Stimulated activated CD4-positive, alpha-beta T cell treated with anti-CD3 and anti-CD28 coated beads, Interleukin-12 subunit alpha, Interleukin-12 subunit beta, amount 100 ng/mL, for 4 hours (primary cell): Measurements from ENCODE around the gene ABHD16A.
"Not testable (repeated sequence)": the region's sequence is repeated elsewhere in the genome, so short reads cannot be mapped to it uniquely, and the experiment has no call there.

ENCODE experiments used
- DNase-seq: peaks from one replicate; pipeline ENCODE4 v3.0.0-alpha.2; 2020

Gene ABHD16A

DNA sequence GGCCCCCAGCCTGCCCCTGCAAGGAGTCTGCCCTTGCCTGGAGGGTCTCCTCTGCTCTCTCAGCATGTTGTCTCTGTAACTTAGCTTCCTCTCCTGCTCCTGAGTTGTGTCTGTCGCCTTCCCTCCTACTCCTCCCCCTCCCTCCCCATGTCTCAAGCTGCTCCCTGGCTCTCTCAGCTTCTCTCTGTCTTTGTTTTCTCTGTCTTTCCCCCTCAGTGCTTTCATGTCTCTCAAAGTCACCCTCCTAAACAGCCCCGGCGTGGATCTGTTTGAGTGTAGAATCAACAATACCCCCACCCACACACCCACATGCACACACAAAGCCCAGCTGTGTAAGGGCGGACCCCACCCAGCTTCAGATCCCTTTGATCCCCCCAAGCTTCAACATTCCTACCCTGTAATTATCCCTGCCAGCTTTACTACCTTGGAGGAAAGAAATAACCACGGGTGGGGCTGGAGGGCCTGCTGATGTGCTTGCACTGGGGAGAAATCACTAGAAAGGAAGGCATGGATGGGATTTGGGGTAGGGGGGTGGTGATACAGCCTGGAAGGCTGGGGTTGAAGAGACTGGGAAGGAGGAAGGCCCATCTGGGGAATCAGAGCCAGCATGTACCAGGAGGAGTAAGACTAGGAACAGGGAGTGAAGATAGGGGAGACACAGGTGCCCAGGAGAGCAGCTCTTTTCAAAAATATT lies 11.0 kb upstream of the ABHD16A start:
- DNase-seq = no peak

DNA sequence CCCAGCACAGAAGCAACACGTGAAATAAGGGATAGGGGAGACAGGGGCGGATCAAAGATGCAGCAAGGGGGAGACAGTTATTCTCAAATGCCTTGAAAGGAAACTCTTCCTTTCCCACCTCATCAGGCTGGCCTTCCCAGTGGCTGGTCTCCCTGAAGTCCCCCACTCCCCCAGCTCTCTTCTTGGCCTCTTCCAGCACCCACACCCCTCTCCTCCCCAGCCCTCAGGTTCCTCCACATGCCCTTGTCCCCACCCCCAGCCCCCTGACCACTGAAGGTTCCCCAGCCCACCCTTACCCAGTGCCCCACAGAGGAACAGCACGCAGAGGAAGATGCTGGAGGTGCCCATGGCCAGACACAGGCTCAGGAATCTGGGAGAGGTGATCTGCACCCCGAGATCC lies 10.3 kb upstream of the ABHD16A start:
- no peak for DNase-seq

DNA sequence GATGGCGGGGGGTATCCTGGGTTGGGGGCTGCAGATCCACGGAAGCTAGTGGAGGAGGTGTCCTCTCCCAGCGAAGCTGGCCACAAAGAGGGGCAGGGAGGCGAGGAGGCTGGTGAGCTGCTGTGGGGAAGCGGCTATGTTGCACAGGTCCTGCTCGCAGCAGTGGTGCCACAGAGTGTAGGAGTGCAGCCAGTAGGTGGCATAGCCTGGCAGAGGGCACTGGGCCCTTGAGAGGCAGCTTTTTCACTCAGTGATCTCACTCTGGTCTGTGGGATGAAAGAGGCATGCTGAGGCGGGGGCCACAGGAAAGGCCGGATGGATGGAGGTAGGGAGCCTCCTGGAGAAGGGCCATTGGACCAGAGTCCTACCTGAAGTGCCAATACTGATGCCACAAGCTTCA lies 9.2 kb upstream of the ABHD16A start:
- no peak for DNase-seq

DNA sequence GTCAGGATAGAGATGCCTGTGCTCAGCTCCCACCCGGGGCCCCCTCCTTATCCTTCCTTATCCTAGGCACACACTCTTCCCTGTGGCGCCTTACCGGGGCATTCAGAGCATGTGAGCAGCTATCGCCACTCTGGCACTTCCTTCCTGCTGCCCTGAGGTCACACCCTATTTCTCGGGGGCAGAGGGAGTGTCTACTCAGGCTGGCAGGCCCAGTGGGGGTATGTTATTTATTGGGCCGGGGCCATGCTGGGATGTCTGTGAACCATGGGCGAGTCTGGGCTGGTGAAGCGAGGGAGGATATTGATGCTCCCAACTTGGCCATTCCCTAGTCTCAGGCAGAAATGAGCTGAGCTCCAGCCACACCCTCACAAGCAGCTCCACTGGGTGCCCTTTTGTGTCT lies 8.1 kb upstream of the ABHD16A start:
- no peak for DNase-seq

DNA sequence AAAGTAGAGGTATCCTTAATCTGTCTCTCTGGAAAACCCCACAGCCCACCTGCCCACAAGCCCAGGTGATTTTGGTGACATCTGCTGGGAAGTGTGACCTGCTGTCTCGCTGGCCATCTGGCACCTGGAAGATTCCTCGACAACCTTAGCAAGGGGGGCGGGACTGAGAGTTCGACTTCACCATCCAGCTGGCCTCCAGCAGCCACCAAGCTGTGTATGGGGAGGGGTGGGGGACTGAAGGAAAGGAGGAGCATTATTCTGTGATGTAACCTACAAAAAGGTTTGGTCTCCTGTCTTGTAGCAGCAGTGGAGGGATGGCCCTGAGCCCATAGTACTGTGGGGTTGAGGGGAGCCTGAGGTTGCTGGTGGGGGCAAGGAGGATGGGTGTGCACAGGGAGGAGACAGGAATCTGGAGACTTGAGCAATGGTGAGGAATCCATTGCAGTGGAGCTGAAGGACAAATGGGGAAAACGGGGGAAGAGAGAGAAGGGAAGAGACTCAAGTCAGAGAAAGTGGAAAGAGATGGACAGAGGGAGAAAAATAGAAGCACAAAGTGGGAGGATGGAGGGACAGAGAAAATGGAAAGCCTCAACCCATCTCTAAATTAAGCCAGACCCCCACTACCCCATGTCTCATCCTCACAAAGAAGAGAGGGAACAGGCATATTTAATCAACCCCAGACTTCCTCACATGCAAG lies 7.5 kb upstream of the ABHD16A start:
- DNase-seq = no peak

DNA sequence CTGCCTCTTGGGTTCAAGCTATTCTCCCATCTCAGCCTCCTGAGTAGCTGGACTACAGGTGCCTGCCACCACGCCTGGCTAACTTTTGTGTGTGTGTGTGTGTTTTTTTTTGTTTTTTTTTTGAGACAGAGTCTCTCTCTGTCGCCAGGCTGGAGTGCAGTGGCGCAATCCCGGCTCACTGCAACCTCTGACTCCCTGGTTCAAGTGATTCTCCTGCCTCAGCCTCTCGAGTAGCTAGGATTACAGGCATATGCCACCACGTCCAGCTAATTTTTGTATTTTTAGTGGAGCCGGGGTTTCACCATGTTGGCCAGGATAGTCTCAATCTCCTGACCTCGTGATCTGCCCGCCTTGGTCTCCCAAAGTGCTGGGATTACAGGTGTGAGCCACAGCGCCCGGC lies 6.0 kb upstream of the ABHD16A start:
- DNase-seq = not testable (repeated sequence)

DNA sequence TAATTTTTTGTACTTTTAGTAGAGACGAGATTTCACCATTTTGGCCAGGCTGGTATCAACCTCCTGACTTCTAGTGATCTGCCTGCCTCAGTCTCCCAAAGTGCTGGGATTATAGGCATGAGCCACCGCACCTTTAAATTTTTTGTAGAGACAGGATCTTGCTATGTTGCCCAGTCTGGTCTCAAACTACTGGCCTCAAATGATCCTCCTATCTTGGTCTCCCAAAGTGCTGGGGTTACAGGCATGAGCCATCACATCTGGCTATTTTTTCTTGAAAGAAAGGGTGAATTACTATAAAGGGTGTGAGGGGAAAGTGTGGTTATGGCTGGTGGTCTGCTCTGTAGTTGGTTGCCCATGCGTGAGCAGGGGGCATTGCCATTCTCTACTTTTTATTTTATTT lies 5.1 kb upstream of the ABHD16A start:
- DNase-seq = no peak

DNA sequence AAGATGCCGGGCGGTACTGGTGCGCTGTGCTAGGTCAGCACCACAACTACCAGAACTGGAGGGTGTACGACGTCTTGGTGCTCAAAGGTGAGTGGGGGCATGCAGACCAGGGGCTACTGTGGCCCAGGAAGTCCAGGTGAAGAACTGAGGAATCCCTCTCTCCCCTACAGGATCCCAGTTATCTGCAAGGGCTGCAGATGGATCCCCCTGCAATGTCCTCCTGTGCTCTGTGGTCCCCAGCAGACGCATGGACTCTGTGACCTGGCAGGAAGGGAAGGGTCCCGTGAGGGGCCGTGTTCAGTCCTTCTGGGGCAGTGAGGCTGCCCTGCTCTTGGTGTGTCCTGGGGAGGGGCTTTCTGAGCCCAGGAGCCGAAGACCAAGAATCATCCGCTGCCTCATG lies 4.6 kb upstream of the ABHD16A start:
- no peak for DNase-seq

DNA sequence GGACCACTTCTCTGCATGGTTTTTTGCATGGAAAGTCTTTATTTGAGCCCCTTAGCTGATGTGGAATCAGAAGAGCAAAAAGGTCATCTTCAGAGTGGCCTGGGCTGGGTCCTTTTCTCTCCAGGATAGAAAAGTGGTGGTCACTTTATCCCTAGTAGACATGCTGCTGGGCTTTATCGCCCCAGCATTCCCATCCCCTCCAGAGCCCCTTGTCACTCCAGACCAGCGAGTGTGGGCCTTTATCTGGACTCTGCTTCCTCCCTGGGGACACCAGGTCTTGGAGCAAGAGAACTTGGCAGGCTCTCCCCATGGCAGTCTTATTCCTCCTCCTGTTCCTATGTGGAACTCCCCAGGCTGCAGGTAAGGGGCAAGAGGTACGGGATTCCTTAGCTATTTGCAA lies 3.5 kb upstream of the ABHD16A start, which contains the start of gene LY6G6F:
TSS of gene LY6G6F (plus strand) at position 268 of the 400 bp plus-strand sequence. CDS start at position 309, 41 bp downstream.
- no peak for DNase-seq

DNA sequence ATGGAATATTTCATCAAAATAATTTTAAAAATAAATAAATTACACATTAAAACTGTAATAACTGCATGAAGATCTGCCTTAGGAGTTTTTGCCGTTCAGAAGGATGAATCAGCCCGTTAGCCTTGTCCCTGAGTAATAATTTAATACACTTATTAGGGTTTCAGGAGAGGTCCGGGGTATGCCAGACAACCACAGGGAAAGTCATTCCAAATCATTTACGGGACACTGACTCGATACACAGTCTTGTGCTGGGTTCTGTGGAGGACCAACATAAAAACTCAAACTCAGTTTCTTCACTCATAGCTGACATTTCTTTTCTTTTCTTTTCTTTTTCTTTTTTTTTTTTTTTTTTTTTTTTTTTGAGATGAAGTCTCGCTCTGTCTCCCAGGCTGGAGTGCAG lies 2.8 kb upstream of the ABHD16A start:
- DNase-seq = no peak

DNA sequence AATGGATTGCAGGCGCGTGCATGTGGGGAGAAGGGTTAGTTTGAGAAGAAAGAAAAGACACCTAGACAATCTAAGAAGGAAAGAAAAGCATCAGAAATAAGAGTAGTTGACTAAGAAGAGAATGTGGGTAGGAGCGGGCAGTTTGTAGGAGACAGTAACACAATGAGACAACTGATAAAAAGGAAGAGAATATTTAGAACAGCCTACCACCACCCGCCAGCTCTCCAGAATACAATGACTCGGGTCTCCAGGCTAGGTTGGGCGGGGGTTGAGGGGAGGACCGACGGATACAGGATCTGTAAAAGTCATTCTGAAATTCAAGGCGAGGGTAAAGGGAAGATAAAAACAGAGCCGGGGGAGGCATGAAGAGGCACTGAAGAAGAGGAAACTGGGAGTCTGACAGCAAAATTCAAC lies 712 bp downstream of the ABHD16A start:
- peak; percentile 18 for DNase-seq

DNA sequence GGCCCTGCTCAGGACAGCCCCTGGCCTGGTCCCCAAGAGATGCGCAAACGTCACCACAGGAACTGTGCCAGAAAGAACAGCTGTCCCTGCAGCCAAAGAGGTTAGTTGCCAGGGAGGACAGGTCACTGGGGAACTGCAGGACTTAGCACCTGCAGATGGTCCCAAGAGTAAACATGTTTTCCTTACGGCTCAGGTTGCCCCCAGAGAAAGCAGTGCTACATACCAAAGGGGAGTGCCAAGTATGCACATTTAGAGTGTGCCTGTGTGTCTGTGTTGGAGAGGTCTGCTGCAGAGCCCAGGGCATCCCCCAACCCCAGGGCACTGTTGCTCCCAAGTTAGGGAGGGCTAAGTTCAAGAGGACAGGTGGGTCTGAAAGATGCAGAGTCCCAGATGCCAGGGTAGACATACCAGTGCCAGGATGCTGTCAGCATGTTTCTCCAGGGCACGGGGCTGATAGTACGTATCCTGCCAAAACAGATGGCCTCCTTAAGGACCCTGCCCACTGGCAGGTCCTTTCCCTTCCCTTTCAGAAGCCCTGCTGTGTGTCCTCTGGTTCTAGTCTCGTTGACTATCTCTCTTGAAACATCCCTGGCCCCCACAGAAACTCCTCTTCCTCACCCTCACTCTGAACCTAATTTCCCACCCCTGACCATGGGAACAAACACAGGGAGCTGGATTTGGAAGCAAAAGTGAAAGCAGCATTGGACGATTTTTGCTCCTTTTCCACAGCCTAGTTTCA lies 1.3 kb downstream of the ABHD16A start:
- DNase-seq = no peak

DNA sequence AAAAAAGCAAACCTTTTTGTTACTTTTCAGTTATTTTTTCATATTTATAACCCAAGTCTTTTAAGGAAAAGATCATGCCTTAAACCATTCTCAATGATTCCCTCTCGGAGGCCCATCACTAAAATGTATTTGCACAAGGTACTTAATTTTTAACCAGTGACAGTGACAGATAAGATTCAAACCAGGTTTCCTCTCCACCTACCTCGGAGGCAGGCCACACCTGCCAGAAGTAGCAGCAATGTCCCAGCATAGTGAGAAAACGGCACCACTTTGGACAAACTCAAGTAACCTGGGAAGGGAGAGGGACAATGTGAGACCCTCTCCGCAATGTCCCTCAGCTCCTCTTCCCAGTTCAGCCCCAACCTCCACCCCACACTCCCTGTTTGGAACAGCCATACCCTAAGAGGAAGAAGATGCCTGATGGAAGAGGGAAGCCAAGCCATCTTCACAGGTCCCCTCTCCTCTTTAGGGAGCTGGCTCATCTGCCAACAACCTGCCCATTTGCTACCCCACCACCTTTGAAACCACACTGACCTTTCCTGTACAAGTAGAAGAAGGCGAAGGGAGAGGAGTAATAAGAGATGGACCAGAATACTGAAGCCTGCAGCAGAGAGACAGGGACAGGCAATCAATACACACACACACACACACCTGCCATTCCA lies 2.3 kb downstream of the ABHD16A start:
- DNase-seq = no peak

DNA sequence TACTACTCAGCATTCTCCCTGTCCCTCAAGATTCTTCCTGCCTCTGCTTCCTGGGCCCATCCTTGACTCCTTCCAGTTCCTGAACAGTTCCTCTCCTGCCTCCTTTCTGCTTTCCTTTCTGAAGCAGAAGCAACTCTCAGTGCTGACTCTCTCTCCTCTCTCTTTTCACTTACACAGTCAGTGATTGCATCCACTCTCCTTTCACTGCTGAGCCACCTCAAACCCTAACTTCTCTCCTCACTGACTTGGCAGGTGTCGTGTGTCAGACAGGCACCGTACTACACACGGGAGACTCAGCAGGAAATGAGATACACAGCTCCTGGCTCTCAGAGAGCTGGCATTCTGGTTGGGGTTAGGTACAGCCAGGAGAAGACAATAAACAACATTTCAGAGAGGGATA lies 5.6 kb downstream of the ABHD16A start:
- DNase-seq = no peak

DNA sequence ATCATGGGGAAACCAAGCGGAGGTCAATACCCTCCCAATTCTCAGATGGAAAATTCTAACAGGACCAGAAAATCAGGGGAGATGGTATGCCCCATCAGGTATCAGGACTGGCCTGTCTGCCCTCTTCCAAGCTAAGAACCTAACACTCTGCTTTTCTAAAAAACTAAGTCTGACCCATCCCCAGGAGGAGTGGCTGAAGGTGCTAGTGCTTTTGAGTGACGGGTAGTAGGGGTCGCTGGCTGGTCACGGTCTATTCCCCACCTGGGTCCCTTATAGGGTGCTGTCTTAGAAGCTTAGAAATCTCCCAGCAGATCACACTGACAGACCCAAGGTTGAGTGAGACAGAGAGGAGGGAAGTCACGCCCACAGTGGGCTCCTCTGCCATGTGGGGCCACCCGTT lies 9.6 kb downstream of the ABHD16A start:
- DNase-seq = no peak

DNA sequence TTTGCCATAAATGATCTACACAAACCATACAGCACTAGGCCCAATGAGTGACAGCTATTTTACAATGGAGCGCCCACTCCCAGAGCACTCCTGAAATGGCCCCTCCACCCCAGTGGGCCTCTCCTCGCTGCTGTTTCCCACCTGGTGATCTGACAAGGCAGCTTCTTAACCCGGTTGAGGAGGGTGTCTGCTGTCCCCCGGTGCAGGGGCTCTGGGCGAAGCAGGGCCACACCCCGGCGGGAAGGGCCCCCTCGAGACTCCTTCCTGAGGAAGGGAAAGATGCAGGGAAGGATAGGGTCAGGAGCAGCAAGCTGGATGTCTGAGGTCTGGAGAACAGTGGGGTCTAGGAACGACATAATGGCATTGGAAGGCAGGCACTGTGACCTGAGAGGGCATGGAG lies 10.2 kb downstream of the ABHD16A start:
- no peak for DNase-seq

DNA sequence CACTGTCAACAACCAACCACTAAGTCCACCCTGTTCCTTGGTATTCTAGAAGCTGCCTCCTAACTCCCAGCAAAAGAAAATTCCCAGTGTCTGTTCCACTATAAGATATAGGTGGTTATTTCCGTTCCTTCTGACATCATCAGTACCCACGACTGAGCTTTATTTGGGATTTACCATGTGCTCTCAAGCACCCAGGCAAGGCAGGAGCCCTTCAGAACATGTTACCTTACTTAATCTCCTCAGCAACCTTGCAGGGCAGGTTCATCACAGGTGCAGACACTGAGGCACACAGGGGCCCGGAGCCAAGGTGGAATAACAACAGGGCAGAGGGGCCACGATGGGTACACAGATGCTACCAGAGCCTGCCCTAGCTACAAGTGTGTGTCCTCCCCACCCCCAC lies 10.8 kb downstream of the ABHD16A start:
- DNase-seq = no peak

DNA sequence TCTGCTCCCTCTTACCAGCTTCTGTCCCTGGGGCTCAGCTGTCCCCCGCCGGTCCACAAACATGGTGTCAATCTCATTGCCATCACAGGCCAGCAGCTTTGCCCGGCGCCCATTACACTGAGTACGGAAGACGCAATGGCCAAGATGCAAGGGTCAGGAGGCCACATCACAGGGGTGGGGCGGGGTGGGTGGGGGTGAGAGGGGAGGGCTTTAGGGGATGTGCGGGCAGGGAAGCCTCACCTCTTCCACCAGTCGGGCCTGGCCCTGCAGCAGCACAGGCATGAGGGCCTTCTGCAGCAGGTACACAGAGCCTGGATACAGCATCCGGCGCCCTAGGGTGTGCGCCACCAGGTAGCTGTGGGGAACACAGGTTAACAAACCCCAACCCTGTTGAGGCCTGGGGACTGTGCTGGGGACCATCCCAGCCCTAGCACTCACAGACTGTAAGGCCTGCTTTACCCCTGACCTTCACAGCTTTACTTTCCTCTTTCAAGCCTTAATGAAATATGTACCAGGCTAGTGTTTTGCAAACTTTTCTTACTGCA lies 11.5 kb downstream of the ABHD16A start:
- no peak for DNase-seq

DNA sequence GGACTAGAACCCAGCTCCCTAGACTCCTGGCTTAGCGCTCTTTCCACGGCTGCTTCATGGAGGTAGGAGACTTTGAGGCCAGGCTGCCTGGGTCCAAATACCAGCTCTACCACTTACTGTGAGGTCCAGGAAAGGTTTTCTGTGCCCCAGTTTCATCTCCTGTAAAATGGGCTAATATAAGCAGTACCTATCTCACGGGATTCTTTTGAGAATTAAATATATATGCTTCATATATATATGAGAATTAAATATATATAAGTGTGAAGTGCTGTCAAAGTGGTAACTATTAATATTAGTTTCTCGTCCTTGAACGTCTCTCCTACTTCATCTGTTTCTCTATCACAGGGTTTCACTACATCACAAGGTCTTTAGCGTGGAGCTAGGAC lies 12.1 kb downstream of the ABHD16A start:
- DNase-seq = no peak

DNA sequence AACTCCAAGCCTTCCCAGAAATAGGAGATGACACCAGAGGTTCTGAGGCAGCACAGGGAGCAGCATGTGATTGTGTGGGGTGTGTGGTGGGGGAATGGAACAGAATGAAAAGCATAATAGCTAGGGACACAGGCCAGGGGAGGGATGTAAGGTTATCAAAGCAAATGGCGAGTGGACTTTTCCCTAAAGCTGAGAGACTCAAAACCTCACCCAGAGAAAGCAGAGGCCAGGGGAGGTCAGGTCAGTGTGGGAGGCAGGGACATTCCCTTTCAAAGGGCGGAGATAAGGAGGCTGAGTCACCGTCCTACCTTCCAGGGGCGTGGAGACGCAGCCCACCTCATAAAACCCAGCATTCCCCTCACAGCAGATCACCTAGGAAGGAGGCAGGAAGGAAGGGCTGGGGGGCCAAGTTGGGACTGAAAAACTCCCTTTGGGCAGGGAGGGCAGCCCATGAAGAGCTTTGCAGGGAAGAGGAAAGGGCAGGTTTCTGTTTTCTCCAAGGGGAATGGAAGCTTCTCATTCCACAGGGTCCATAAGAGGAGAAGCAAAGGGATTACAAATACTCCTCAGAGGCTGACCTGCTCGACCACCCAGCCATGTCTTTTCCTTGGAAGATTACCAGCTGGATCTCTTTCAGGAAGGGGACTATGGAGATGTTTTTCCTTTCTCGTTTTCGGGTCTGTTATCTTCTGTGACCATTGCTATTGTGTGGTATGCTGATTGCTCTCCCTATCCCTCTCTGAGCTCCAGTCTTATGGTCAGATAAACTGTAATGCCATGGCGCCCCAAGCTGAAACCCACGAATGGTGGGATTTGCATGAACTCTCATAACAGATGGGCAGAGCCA lies 12.7 kb downstream of the ABHD16A start:
- DNase-seq = no peak

DNA sequence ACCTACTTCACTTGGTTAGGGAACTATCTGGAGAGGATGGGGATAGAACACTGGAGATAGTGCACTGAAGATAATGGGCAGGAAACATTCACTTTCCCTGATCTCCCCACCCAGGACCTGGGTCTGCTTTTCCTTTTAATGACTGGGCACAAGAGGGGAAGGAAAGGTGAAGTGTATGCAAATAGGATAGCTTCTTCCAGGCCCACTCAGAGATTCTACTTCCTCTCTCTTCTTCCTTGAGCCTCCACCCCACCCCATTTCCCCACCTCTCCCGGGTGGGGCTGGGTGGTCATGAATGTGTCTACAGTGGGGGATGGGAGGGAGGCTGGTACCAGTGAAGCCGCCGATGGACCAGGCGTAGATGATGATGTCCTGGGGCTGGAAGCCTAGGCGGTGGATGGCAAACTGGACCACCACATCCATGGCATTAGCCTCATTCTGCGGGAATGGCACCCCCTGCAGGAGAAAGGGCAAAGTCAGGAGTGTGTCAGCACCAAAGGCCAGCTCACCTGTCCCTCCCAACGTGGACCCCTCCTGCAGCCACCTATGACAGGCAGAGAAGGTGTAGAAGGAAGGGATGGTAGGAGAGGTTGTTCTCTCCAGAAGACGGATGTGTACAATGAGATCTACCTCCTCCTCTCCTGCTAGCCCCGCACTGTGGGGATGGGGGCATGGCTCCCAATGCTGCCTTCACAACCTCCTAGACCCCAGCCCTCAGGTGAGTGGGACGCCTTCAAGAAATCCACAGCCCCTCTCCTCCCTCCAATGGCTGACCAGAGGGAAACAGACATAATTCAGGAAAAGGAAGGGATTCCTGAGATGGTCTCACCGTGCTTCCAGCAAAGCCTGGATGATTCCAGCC lies 13.6 kb downstream of the ABHD16A start:
- DNase-seq = no peak
